Measurements from ENCODE around the gene CCSER1.

CCSER1 gene

DNA sequence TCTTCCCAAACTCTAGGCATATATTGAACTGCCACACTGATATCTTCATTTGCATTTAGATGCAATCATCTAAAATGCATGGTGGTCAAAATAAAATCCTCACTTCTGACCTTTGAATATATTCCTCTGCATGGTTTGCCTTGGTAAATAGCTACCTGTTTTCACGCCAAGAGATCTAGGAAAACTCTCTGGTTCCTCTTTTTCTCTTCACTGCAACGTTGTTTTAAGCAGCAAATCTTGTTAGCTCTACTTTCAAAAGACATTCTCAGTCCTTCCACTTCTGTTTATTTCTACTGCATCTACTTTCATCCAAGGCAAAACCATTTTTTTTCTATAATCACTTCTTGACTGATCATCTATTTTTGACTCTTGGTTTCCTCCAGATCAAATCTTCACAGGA lies 1174.9 kb downstream of the CCSER1 start:
- Histone ChIP-seq H3K9me3 (ENCODE audit: control insufficient read depth, insufficient read depth, low read length) (no peaks in the 10 kb centered on the region), H3K36me3 (ENCODE audit: control insufficient read depth, low read length) (no peaks in the 10 kb centered on the region), H3K4me3 (ENCODE audit: low read length) (no peak overlapping the region), H3K4me1 (ENCODE audit: control insufficient read depth, low read length) (no peaks in the 10 kb centered on the region), H3F3A (ENCODE audit: control insufficient read depth, insufficient read depth) (no peaks in the 10 kb centered on the region), H3K4me2 (ENCODE audit: low read length) (no peak overlapping the region), H3K27ac (ENCODE audit: low read depth, low read length) (no peak overlapping the region), H3K79me2 (ENCODE audit: control insufficient read depth, low read length) (no peaks in the 10 kb centered on the region), H3K9me2 (replicated peaks; ENCODE audit: control insufficient read depth, low read length) (no peaks in the 10 kb centered on the region), H3K27me3 (ENCODE audit: control insufficient read depth, low read length) (no peaks in the 10 kb centered on the region), H4K20me1 (ENCODE audit: control insufficient read depth, insufficient read depth, low read depth, low read length) (no peaks in the 10 kb centered on the region)
- TF ChIP-seq CTCF (IDR thresholded peaks at IDR 0.05; ENCODE audit: low read depth, low read length, poor library complexity, severe bottlenecking) (no peak), EZH2phosphoT487 (IDR thresholded peaks at IDR 0.05; ENCODE audit: borderline replicate concordance, low read length) (no peak)

- H3K4me2 ChIP-seq (ENCODE audit: low read length), result no peak overlapping the region
- no peaks in the 10 kb centered on the region for H3F3A ChIP-seq (ENCODE audit: control insufficient read depth, insufficient read depth)
- TF ChIP-seq EZH2phosphoT487 (IDR thresholded peaks at IDR 0.05; ENCODE audit: borderline replicate concordance, low read length) (no peak), CTCF (IDR thresholded peaks at IDR 0.05; ENCODE audit: low read depth, low read length, poor library complexity, severe bottlenecking) (no peak)
- no peak overlapping the region for H3K27ac ChIP-seq (ENCODE audit: low read depth, low read length)
- H3K27me3 ChIP-seq (ENCODE audit: control insufficient read depth, low read length), result no peaks in the 10 kb centered on the region
- H3K4me1 ChIP-seq (ENCODE audit: control insufficient read depth, low read length), result no peaks in the 10 kb centered on the region
- H3K9me2 ChIP-seq (replicated peaks; ENCODE audit: control insufficient read depth, low read length), result no peaks in the 10 kb centered on the region
- no peaks in the 10 kb centered on the region for H4K20me1 ChIP-seq (ENCODE audit: control insufficient read depth, insufficient read depth, low read depth, low read length)
- H3K4me3 ChIP-seq (ENCODE audit: low read length), result no peak overlapping the region
- H3K36me3 ChIP-seq (ENCODE audit: control insufficient read depth, low read length), result no peaks in the 10 kb centered on the region
- H3K9me3 ChIP-seq (ENCODE audit: control insufficient read depth, insufficient read depth, low read length), result no peaks in the 10 kb centered on the region
- no peaks in the 10 kb centered on the region for H3K79me2 ChIP-seq (ENCODE audit: control insufficient read depth, low read length)
Observed at GRCh38 chr4:91304292-91304691, 1177.1 kb downstream of the CCSER1 start.

DNA sequence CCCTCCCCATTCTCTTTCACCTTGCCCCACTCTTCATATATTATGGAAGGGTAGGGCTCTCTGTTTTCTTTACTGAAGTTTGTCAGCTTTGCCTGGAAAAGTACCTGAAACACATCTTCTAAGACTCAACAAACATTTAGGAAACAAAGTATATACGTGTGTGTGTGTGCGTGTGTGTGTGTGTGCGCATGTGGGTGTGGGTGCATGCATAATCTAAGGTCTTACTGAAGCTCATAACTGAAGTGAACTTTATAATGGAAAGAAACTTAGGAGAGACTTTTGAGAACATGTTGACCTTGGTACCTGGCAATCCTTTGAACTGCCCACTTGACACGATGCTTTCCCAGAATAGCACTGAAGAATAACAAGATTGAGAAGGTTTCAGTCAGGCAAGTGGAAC lies 1190.2 kb downstream of the CCSER1 start:
- no peak overlapping the region for H3K4me3 ChIP-seq (ENCODE audit: low read length)
- H3K36me3 ChIP-seq (ENCODE audit: control insufficient read depth, low read length), result no peaks in the 10 kb centered on the region

More for the DNA sequence above, 1190.2 kb downstream of the CCSER1 start:
- H3K27ac ChIP-seq (ENCODE audit: low read depth, low read length), result no peak overlapping the region
- H3K79me2 ChIP-seq (ENCODE audit: control insufficient read depth, low read length), result no peaks in the 10 kb centered on the region
- no peaks in the 10 kb centered on the region for H4K20me1 ChIP-seq (ENCODE audit: control insufficient read depth, insufficient read depth, low read depth, low read length)
- H3K27me3 ChIP-seq (ENCODE audit: control insufficient read depth, low read length), result no peaks in the 10 kb centered on the region
- H3K4me1 ChIP-seq (ENCODE audit: control insufficient read depth, low read length), result no peaks in the 10 kb centered on the region
- TF ChIP-seq CTCF (IDR thresholded peaks at IDR 0.05; ENCODE audit: low read depth, low read length, poor library complexity, severe bottlenecking) (no peak), EZH2phosphoT487 (IDR thresholded peaks at IDR 0.05; ENCODE audit: borderline replicate concordance, low read length) (no peak)
- no peaks in the 10 kb centered on the region for H3K9me3 ChIP-seq (ENCODE audit: control insufficient read depth, insufficient read depth, low read length)
- H3K4me2 ChIP-seq (ENCODE audit: low read length), result no peak overlapping the region
- no peaks in the 10 kb centered on the region for H3K9me2 ChIP-seq (replicated peaks; ENCODE audit: control insufficient read depth, low read length)
- H3F3A ChIP-seq (ENCODE audit: control insufficient read depth, insufficient read depth), result no peaks in the 10 kb centered on the region
